Measurements from ENCODE around the gene NUDT1.

Gene NUDT1

GRCh38 chr7:2202901-2203765, 38.9 kb upstream of the NUDT1 start:
- TF ChIP-seq CTCF (IDR thresholded peaks at IDR 0.05; ENCODE audit: insufficient read depth, low read length, poor library complexity, severe bottlenecking) = no peak
- Histone ChIP-seq H3K36me3 (ENCODE audit: control insufficient read depth, insufficient read depth, low read length) (peaks cover 23% of the 10 kb centered on the region), H3K27me3 (replicated peaks; ENCODE audit: control insufficient read depth, insufficient read depth, low read length) (no peaks in the 10 kb centered on the region), H3K4me3 (replicated peaks; ENCODE audit: low read depth, low read length) (no peak overlapping the region)
- no peak for DNase-seq (ENCODE audit: extremely low read depth, insufficient read length)

- no peak overlapping the region for H3K4me3 ChIP-seq (replicated peaks; ENCODE audit: low read depth, low read length)
- peaks cover 23% of the 10 kb centered on the region for H3K36me3 ChIP-seq (ENCODE audit: control insufficient read depth, insufficient read depth, low read length)
- no peaks in the 10 kb centered on the region for H3K27me3 ChIP-seq (replicated peaks; ENCODE audit: control insufficient read depth, insufficient read depth, low read length)
- DNase-seq (ENCODE audit: extremely low read depth, insufficient read length) = no peak
- TF ChIP-seq CTCF (IDR thresholded peaks at IDR 0.05; ENCODE audit: insufficient read depth, low read length, poor library complexity, severe bottlenecking) = no peak
Observed at GRCh38 chr7:2203766-2204300, 38.2 kb upstream of the NUDT1 start.

- TF ChIP-seq CTCF (IDR thresholded peaks at IDR 0.05; ENCODE audit: insufficient read depth, low read length, poor library complexity, severe bottlenecking) = no peak
Observed at GRCh38 chr7:2204446-2204845, 37.6 kb upstream of the NUDT1 start.

GRCh38 chr7:2205036-2205780, 36.8 kb upstream of the NUDT1 start:
- H3K4me3 ChIP-seq (replicated peaks; ENCODE audit: low read depth, low read length) = no peak overlapping the region
- no peaks in the 10 kb centered on the region for H3K27me3 ChIP-seq (replicated peaks; ENCODE audit: control insufficient read depth, insufficient read depth, low read length)
- TF ChIP-seq CTCF (IDR thresholded peaks at IDR 0.05; ENCODE audit: insufficient read depth, low read length, poor library complexity, severe bottlenecking) = no peak
- DNase-seq (ENCODE audit: extremely low read depth, insufficient read length) = no peak
- peaks cover 20% of the 10 kb centered on the region for H3K36me3 ChIP-seq (ENCODE audit: control insufficient read depth, insufficient read depth, low read length)

More at GRCh38 chr7:2204446-2204845, 37.6 kb upstream of the NUDT1 start:
- Histone ChIP-seq H3K27me3 (replicated peaks; ENCODE audit: control insufficient read depth, insufficient read depth, low read length) (no peaks in the 10 kb centered on the region), H3K4me3 (replicated peaks; ENCODE audit: low read depth, low read length) (no peak overlapping the region), H3K36me3 (ENCODE audit: control insufficient read depth, insufficient read depth, low read length) (peaks cover 23% of the 10 kb centered on the region)
- DNase-seq (ENCODE audit: extremely low read depth, insufficient read length) = no peak

GRCh38 chr7:2208712-2209111, 33.3 kb upstream of the NUDT1 start:
- Histone ChIP-seq H3K4me3 (replicated peaks; ENCODE audit: low read depth, low read length) (no peak overlapping the region), H3K36me3 (ENCODE audit: control insufficient read depth, insufficient read depth, low read length) (peaks cover 37% of the 10 kb centered on the region), H3K27me3 (replicated peaks; ENCODE audit: control insufficient read depth, insufficient read depth, low read length) (no peaks in the 10 kb centered on the region)
- no peak for TF ChIP-seq CTCF (IDR thresholded peaks at IDR 0.05; ENCODE audit: insufficient read depth, low read length, poor library complexity, severe bottlenecking)
- DNase-seq (ENCODE audit: extremely low read depth, insufficient read length) = no peak
